ENCODE data around the gene ADCY5.

- TF ChIP-seq CTCF (IDR thresholded peaks at IDR 0.05), result no peak
- no peak for TF ChIP-seq POLR2AphosphoS5 (IDR thresholded peaks at IDR 0.05)
Observed at GRCh38 chr3:123422457-123422856, 26.4 kb downstream of the ADCY5 start.

All from prostate gland (tissue), 2 donors.